ENCODE measurements around the gene NIN. TPM values are rescaled to one million over a fixed set of nuclear protein-coding genes. Genes with fewer than 3 reads are reported as not detected.

Gene NIN
- total RNA-seq, 6 experiments from 2014 or later: 6.4 to 10.9 (median 7.5) TPM

GRCh38 chr14:50826681-50827080 lies 4.3 kb downstream of the NIN start:
- Histone ChIP-seq H3K4me3 (no peak overlapping the region), H3K27me3 (no peaks in the 10 kb centered on the region), H3K9me3 (no peaks in the 10 kb centered on the region), H3K27ac (no peak overlapping the region), H3K36me3 (no peaks in the 10 kb centered on the region), H3K4me1 (peaks cover 0 to 18% (median 5%) of the 10 kb centered on the region in 4 donors)
- no peak for ATAC-seq
- WGBS (ENCODE audit: insufficient coverage, low coverage, low lambda C conversion rate, missing lambda C conversion rate): 89% methylated on average over 6 of the region's 8 CpGs
- intact Hi-C loops (cut with DNase I): no loop called here
- TF ChIP-seq POLR2A (IDR thresholded peaks at IDR 0.05): no peak
- TF ChIP-seq CTCF (IDR thresholded peaks at IDR 0.05): no peak
- DNase-seq: no peak

GRCh38 chr14:50825307-50825706 lies 5.7 kb downstream of the NIN start:
- H3K4me3 ChIP-seq: no peak overlapping the region
- H3K4me1 ChIP-seq: peaks cover 0 to 14% (median 5%) of the 10 kb centered on the region in 4 donors
- no peak for TF ChIP-seq CTCF (IDR thresholded peaks at IDR 0.05)
- no peak for TF ChIP-seq POLR2A (IDR thresholded peaks at IDR 0.05)
- no peaks in the 10 kb centered on the region for H3K36me3 ChIP-seq
- intact Hi-C loops (cut with DNase I): no loop called here
- ATAC-seq (no peak), DNase-seq (no peak)
- no peak overlapping the region for H3K27ac ChIP-seq
- H3K9me3 ChIP-seq: no peaks in the 10 kb centered on the region
- H3K27me3 ChIP-seq: no peaks in the 10 kb centered on the region
- 100% methylated on average over 1 of the region's 1 CpG for WGBS (ENCODE audit: insufficient coverage, low coverage, low lambda C conversion rate, missing lambda C conversion rate)

GRCh38 chr14:50823762-50824636 lies 7.0 kb downstream of the NIN start:
- DNase-seq (no peak), ATAC-seq (peak; percentile 51 to 58 (median 56))
- no peak overlapping the region for H3K4me3 ChIP-seq
- H3K27ac ChIP-seq: peak overlapping the region in 1 of 3 donors; percentile 15
- no peaks in the 10 kb centered on the region for H3K27me3 ChIP-seq
- 56% methylated on average over 10 of the region's 10 CpGs for WGBS (ENCODE audit: insufficient coverage, low coverage, low lambda C conversion rate, missing lambda C conversion rate)
- TF ChIP-seq POLR2A (IDR thresholded peaks at IDR 0.05) (no peak), CTCF (IDR thresholded peaks at IDR 0.05) (no peak)
- H3K36me3 ChIP-seq: no peaks in the 10 kb centered on the region
- no peaks in the 10 kb centered on the region for H3K9me3 ChIP-seq
- intact Hi-C loops (cut with DNase I): no loop called here
- peaks cover 0 to 14% (median 5%) of the 10 kb centered on the region in 4 donors for H3K4me1 ChIP-seq

- Histone ChIP-seq H3K4me1 (peaks cover 0 to 14% (median 5%) of the 10 kb centered on the region in 4 donors), H3K9me3 (no peaks in the 10 kb centered on the region), H3K36me3 (no peaks in the 10 kb centered on the region), H3K27me3 (no peaks in the 10 kb centered on the region), H3K4me3 (no peak overlapping the region), H3K27ac (peak overlapping the region in 1 of 3 donors; percentile 15)
- TF ChIP-seq CTCF (IDR thresholded peaks at IDR 0.05) (no peak), POLR2A (IDR thresholded peaks at IDR 0.05) (no peak)
- ATAC-seq (peak; percentile 75 to 83 (median 80)), DNase-seq (no peak)
- whole genome bisulfite sequencing (ENCODE audit: insufficient coverage, low coverage, low lambda C conversion rate, missing lambda C conversion rate): 42% methylated on average over 11 of the region's 11 CpGs
- intact Hi-C loops (cut with DNase I): no loop called here
Measured at GRCh38 chr14:50823051-50823761, 7.8 kb downstream of the NIN start.

All from right lobe of liver (tissue), 6 donors.